CD4-positive, CD25-positive, alpha-beta regulatory T cell (primary cell): ENCODE data around the gene XPA. TPM values are rescaled to one million over a fixed set of nuclear protein-coding genes. Genes with fewer than 3 reads are reported as not detected.

Experiments used
- ATAC-seq, 2 donors: fragments of 150-1000 bp; cut with Tn5 transposase; one replicate each; pipeline ENCODE4 v1.10.0; 2021; ENCODE audit warnings: low read depth in 2 of 2, moderate number of reproducible peaks in 2 of 2, moderate library complexity in 1 of 2
- DNase-seq, 3 donors: peaks; one replicate each; pipeline versions ENCODE4 v3.0.0 to v3.0.0-alpha.2; 2012 to 2022; ENCODE audit warnings: mixed read lengths in 1 of 3
- H3K27ac ChIP-seq: one replicate; pipeline ENCODE4 v1.7.0; 2013; ENCODE audit warnings: mild to moderate bottlenecking, low read length; ENCODE audit not compliant: insufficient read depth, poor library complexity, severe bottlenecking
- H3K27me3 ChIP-seq: one replicate; pipeline ENCODE4 v1.7.0; 2013; ENCODE audit warnings: low read length; ENCODE audit not compliant: control insufficient read depth, insufficient read depth
- H3K36me3 ChIP-seq: one replicate; pipeline ENCODE4 v1.7.0; 2013; ENCODE audit warnings: mild to moderate bottlenecking, low read length, moderate library complexity; ENCODE audit not compliant: control insufficient read depth, insufficient read depth
- H3K4me1 ChIP-seq: 2 replicates; pipeline ENCODE4 v1.7.0; 2013; ENCODE audit warnings: mild to moderate bottlenecking, low read length; ENCODE audit not compliant: insufficient read depth, control insufficient read depth, poor library complexity, severe bottlenecking
- H3K4me3 ChIP-seq: one replicate; pipeline ENCODE4 v1.7.0; 2013; ENCODE audit warnings: low read depth, mild to moderate bottlenecking, low read length, moderate library complexity
- H3K9me3 ChIP-seq, 2 experiments: 1 replicate in 1 of 2; 2 replicates in 1 of 2; pipeline ENCODE4 v1.7.0; 2013; ENCODE audit warnings: low read length in 2 of 2, mild to moderate bottlenecking in 1 of 2, moderate library complexity in 1 of 2; ENCODE audit not compliant: control insufficient read depth in 2 of 2
- H3K27ac Mint-ChIP-seq, 3 donors: one replicate each; pipeline ENCODE4 v1.8.0; 2020 to 2022; ENCODE audit warnings: mild to moderate bottlenecking in 3 of 3, mixed read lengths in 3 of 3, moderate library complexity in 2 of 3
- H3K27me3 Mint-ChIP-seq: one replicate; pipeline ENCODE4 v1.8.0; 2022; ENCODE audit warnings: mild to moderate bottlenecking, mixed read lengths
- H3K36me3 Mint-ChIP-seq: one replicate; pipeline ENCODE4 v1.8.0; 2020; ENCODE audit warnings: mixed read lengths
- H3K4me1 Mint-ChIP-seq, 4 donors: one replicate each; pipeline ENCODE4 v1.8.0; 2020 to 2022; ENCODE audit warnings: mixed read lengths in 4 of 4, mild to moderate bottlenecking in 1 of 4
- H3K4me3 Mint-ChIP-seq, 4 donors: one replicate each; pipeline ENCODE4 v1.8.0; 2020 to 2022; ENCODE audit warnings: mild to moderate bottlenecking in 4 of 4, mixed read lengths in 4 of 4, moderate library complexity in 3 of 4
- H3K9me3 Mint-ChIP-seq, 7 donors: one replicate each; pipeline ENCODE4 v1.8.0; 2020 to 2022; ENCODE audit warnings: mixed read lengths in 7 of 7, mild to moderate bottlenecking in 3 of 7, moderate library complexity in 2 of 7
- polyA plus RNA-seq, 4 donors: library from polyadenylated mRNA; unstranded; fragments of 300-500 nt; fragmentation: Illumina TruSeq; gene quantifications; one replicate each; pipeline ENCODE4 v1.2.3, GENCODE V29; 2021
- total RNA-seq: library from RNA; stranded (reverse); gene quantifications from one replicate; pipeline ENCODE4 v1.2.3, GENCODE V29; 2022

XPA gene
- total and polyA plus RNA-seq, 5 donors from 2014 or later: 21.8 to 28.9 (median 23.0) TPM

GRCh38 chr9:97737429-97737828 is 40.3 kb upstream of the XPA start:
- Histone ChIP-seq H3K9me3 (no peaks in the 10 kb centered on the region), H3K4me1 (peaks cover 3% of the 10 kb centered on the region), H3K36me3 (no peaks in the 10 kb centered on the region), H3K4me3 (no peak overlapping the region), H3K27ac (no peak overlapping the region), H3K27me3 (peaks cover 19% of the 10 kb centered on the region)
- Mint-ChIP-seq H3K27me3 (peaks cover 60% of the 10 kb centered on the region), H3K27ac (no peak overlapping the region), H3K36me3 (peaks cover 3% of the 10 kb centered on the region), H3K9me3 (peaks cover 0 to 7% (median 0%) of the 10 kb centered on the region in 7 donors), H3K4me1 (peaks cover 0 to 8% (median 3%) of the 10 kb centered on the region in 4 donors), H3K4me3 (no peak overlapping the region)
- DNase-seq: no peak
- no peak for ATAC-seq

GRCh38 chr9:97735070-97735600 is 38.0 kb upstream of the XPA start:
- Histone ChIP-seq H3K27ac (no peak overlapping the region), H3K27me3 (peaks cover 11% of the 10 kb centered on the region), H3K4me1 (no peaks in the 10 kb centered on the region), H3K4me3 (no peak overlapping the region), H3K36me3 (no peaks in the 10 kb centered on the region), H3K9me3 (no peaks in the 10 kb centered on the region)
- H3K36me3 Mint-ChIP-seq: no peaks in the 10 kb centered on the region
- no peak overlapping the region for H3K27ac Mint-ChIP-seq
- H3K27me3 Mint-ChIP-seq: peaks cover 54% of the 10 kb centered on the region
- ATAC-seq: no peak
- H3K4me3 Mint-ChIP-seq: no peak overlapping the region
- DNase-seq: no peak
- no peaks in the 10 kb centered on the region for H3K4me1 Mint-ChIP-seq
- H3K9me3 Mint-ChIP-seq: peaks cover 0 to 2% (median 0%) of the 10 kb centered on the region in 7 donors

- no peaks in the 10 kb centered on the region for H3K9me3 ChIP-seq
- peaks cover 9% of the 10 kb centered on the region for H3K27me3 ChIP-seq
- no peaks in the 10 kb centered on the region for H3K36me3 ChIP-seq
- Mint-ChIP-seq H3K27me3 (peaks cover 41% of the 10 kb centered on the region), H3K4me1 (no peaks in the 10 kb centered on the region), H3K9me3 (no peaks in the 10 kb centered on the region), H3K4me3 (no peak overlapping the region), H3K27ac (no peak overlapping the region), H3K36me3 (no peaks in the 10 kb centered on the region)
- H3K4me3 ChIP-seq: no peak overlapping the region
- no peaks in the 10 kb centered on the region for H3K4me1 ChIP-seq
- no peak overlapping the region for H3K27ac ChIP-seq
- no peak for ATAC-seq
- DNase-seq: no peak
These were observed 29.6 kb upstream of the XPA start for GRCh38 chr9:97726716-97727115.

GRCh38 chr9:97723819-97724218 is 26.7 kb upstream of the XPA start:
- DNase-seq: no peak
- Histone ChIP-seq H3K27ac (no peak overlapping the region), H3K36me3 (no peaks in the 10 kb centered on the region), H3K27me3 (peaks cover 18% of the 10 kb centered on the region), H3K4me3 (no peak overlapping the region), H3K4me1 (no peaks in the 10 kb centered on the region), H3K9me3 (peaks cover 0 to 4% of the 10 kb centered on the region in 2 experiments)
- Mint-ChIP-seq H3K36me3 (peaks cover 4% of the 10 kb centered on the region), H3K27ac (no peak overlapping the region), H3K9me3 (peaks cover 0 to 5% (median 2%) of the 10 kb centered on the region in 7 donors), H3K4me1 (no peaks in the 10 kb centered on the region), H3K4me3 (no peak overlapping the region), H3K27me3 (peaks cover 62% of the 10 kb centered on the region)
- ATAC-seq: no peak

GRCh38 chr9:97722331-97722730 is 25.2 kb upstream of the XPA start:
- H3K27ac Mint-ChIP-seq: no peak overlapping the region
- DNase-seq (no peak), ATAC-seq (no peak)
- peaks cover 18% of the 10 kb centered on the region for H3K27me3 ChIP-seq
- H3K4me1 Mint-ChIP-seq: no peaks in the 10 kb centered on the region
- H3K9me3 Mint-ChIP-seq: peaks cover 0 to 5% (median 2%) of the 10 kb centered on the region in 7 donors
- peaks cover 4% of the 10 kb centered on the region for H3K36me3 Mint-ChIP-seq
- peaks cover 58% of the 10 kb centered on the region for H3K27me3 Mint-ChIP-seq
- H3K4me3 Mint-ChIP-seq: no peak overlapping the region
- H3K4me1 ChIP-seq: no peaks in the 10 kb centered on the region
- H3K9me3 ChIP-seq: peaks cover 0 to 4% of the 10 kb centered on the region in 2 experiments
- H3K4me3 ChIP-seq: no peak overlapping the region
- no peak overlapping the region for H3K27ac ChIP-seq
- H3K36me3 ChIP-seq: no peaks in the 10 kb centered on the region

- peaks cover 18% of the 10 kb centered on the region for H3K27me3 ChIP-seq
- peaks cover 4% of the 10 kb centered on the region for H3K36me3 Mint-ChIP-seq
- no peak overlapping the region for H3K4me3 Mint-ChIP-seq
- H3K4me3 ChIP-seq: no peak overlapping the region
- no peaks in the 10 kb centered on the region for H3K4me1 Mint-ChIP-seq
- H3K27ac ChIP-seq: no peak overlapping the region
- H3K27ac Mint-ChIP-seq: no peak overlapping the region
- H3K9me3 ChIP-seq: peaks cover 0 to 4% of the 10 kb centered on the region in 2 experiments
- H3K9me3 Mint-ChIP-seq: peaks cover 0 to 5% (median 2%) of the 10 kb centered on the region in 7 donors
- peaks cover 58% of the 10 kb centered on the region for H3K27me3 Mint-ChIP-seq
- no peak for DNase-seq
- no peaks in the 10 kb centered on the region for H3K36me3 ChIP-seq
- no peaks in the 10 kb centered on the region for H3K4me1 ChIP-seq
- no peak for ATAC-seq
These were observed 24.3 kb upstream of the XPA start for GRCh38 chr9:97721396-97721795.

- H3K36me3 ChIP-seq: no peaks in the 10 kb centered on the region
- peaks cover 0 to 4% of the 10 kb centered on the region in 2 experiments for H3K9me3 ChIP-seq
- DNase-seq (no peak), ATAC-seq (no peak)
- Mint-ChIP-seq H3K36me3 (peaks cover 4% of the 10 kb centered on the region), H3K27ac (no peak overlapping the region), H3K4me3 (no peak overlapping the region), H3K4me1 (peaks cover 0 to 6% (median 3%) of the 10 kb centered on the region in 4 donors), H3K9me3 (peaks cover 0 to 5% (median 2%) of the 10 kb centered on the region in 7 donors), H3K27me3 (peaks cover 40% of the 10 kb centered on the region)
- H3K27me3 ChIP-seq: peaks cover 12% of the 10 kb centered on the region
- no peak overlapping the region for H3K4me3 ChIP-seq
- H3K27ac ChIP-seq: no peak overlapping the region
- H3K4me1 ChIP-seq: no peaks in the 10 kb centered on the region
These were observed 20.7 kb upstream of the XPA start for GRCh38 chr9:97717866-97718265.

- Mint-ChIP-seq H3K9me3 (peaks cover 0 to 2% (median 0%) of the 10 kb centered on the region in 7 donors), H3K36me3 (no peaks in the 10 kb centered on the region), H3K27ac (no peak overlapping the region), H3K27me3 (peaks cover 21% of the 10 kb centered on the region), H3K4me3 (no peak overlapping the region), H3K4me1 (peaks cover 5 to 12% (median 8%) of the 10 kb centered on the region in 4 donors)
- Histone ChIP-seq H3K4me1 (peaks cover 5% of the 10 kb centered on the region), H3K27ac (no peak overlapping the region), H3K27me3 (peaks cover 6% of the 10 kb centered on the region), H3K4me3 (no peak overlapping the region), H3K36me3 (no peaks in the 10 kb centered on the region), H3K9me3 (no peaks in the 10 kb centered on the region)
- DNase-seq (no peak), ATAC-seq (no peak)
These were observed 17.3 kb upstream of the XPA start for GRCh38 chr9:97714435-97714834.
